Stimulated activated CD4-positive, alpha-beta T cell treated with anti-CD3 and anti-CD28 coated beads, TNF-alpha, amount 100 ng/mL, for 48 hours (primary cell): Measurements from ENCODE around the gene ERG.

Experiments
- DNase-seq, 3 donors: peaks; one replicate each; pipeline ENCODE4 v3.0.0-alpha.2; 2020; ENCODE audit warnings: low read depth in 3 of 3

Gene ERG, protein sequence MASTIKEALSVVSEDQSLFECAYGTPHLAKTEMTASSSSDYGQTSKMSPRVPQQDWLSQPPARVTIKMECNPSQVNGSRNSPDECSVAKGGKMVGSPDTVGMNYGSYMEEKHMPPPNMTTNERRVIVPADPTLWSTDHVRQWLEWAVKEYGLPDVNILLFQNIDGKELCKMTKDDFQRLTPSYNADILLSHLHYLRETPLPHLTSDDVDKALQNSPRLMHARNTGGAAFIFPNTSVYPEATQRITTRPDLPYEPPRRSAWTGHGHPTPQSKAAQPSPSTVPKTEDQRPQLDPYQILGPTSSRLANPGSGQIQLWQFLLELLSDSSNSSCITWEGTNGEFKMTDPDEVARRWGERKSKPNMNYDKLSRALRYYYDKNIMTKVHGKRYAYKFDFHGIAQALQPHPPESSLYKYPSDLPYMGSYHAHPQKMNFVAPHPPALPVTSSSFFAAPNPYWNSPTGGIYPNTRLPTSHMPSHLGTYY

DNA sequence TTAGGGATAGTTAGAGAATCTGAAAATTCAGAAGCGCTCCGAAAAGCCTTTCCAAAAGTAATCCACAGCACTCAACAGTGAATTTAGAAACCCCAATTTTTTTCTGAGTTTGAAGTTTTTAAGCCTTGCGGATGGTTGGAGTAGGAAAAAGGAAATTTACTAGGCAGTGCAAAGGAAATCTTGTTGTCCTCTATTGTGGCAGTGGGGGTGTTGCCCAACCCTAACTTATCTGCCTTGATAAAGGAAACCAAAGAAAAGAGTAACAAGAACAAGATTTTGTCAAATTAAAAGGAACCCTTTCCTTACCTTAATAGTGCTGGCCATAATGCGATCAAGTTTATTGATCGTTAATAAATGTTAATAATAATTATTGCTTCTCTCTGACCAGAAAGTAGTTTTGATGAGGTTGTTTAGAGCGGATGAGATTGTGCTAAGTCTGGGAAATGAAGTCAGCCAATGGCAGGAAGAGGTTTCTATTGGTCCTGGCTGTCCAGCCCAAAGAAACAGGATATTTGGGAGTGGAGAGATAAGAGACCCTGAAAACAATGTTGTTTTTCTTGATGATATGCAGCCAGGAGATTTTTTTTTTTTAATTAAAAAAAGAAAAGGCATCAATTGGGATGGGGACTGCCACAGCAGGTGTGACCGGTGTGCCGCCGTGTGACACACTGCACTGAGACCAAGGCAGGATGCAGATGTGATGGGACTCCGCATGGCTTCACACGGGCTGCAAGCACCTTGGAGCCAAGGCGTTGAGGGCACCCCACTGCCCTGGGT lies at the start of gene ERG:
TSS of gene ERG (minus strand) at position 421 of the 777 bp plus-strand sequence. CDS start at position 324, 97 bp downstream.
- no peak for DNase-seq

DNA sequence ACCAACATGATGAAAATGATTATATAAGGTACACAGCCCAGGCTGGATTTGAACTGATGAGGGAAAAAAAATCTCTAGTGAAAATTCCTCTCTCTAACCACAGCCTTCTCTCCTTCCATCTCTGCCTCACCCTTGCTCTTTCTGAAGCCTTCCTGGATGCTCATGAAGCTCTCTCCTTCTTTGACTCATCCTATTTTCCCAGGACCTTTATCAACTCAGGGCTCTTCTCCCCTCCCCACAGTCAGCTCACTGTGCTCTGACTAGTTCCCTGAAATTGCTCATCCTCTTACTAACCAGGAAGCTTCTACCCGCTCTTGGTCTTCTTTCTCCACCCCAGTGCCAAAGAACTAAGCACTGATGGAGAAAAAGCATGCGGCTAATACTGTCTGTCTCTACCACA lies 46.4 kb upstream of the ERG start:
- DNase-seq: no peak

DNA sequence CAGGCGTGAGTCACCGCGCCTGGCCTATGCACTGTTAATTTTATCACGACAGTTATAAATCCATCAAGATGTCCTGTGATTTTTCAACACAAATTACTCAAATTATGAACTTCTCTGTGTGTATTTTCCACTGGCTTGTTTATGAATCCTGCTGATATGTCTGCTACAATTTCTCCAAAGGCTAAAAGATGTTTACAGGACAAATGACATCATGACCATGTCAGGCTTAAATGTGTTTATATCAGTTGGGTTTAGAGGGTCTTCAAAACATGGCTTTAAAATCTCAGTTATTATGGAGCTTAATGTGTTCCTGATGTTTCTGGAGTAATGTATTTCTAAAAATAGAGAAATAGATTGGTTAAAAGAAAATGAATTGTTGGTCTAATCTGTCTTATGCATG lies 44.0 kb upstream of the ERG start:
- DNase-seq: no peak

DNA sequence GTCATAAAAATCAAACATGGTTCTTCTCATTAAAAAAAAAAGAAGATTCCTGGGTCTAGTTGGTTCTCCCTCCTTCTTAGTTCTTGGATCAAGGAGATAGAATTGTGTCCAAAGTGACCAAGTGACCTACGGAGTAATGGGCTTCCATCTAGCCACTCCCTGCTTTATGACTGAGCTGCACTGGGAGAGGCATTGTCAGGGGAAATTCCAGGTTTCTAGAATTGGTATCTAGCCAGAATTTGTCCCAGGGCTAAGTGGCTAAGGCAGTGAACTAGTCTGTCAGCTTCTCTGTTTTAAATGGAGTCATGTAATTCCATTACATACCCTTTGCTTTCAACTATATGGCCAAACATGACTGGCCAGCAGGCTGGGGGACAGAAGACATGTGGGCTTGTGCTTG lies 40.1 kb upstream of the ERG start:
- no peak for DNase-seq

DNA sequence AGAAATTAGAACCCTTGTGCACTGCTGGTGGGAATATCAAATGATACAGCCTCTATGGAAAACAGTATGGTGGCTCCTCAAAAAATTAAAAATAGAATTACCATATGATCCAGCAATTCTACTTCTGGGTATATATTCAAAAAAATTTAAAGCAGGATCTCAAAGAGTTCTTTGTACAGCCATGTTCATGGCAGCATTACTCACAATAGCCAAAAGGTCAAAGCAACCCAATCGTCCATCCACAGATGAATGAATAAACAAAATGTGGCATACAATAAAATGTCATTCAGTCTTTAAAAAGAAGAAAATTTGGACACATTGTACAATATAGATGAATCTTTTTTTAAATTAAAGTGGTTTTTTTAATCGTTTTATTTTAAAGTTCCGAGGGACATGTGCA lies 36.3 kb upstream of the ERG start:
- DNase-seq: no peak

DNA sequence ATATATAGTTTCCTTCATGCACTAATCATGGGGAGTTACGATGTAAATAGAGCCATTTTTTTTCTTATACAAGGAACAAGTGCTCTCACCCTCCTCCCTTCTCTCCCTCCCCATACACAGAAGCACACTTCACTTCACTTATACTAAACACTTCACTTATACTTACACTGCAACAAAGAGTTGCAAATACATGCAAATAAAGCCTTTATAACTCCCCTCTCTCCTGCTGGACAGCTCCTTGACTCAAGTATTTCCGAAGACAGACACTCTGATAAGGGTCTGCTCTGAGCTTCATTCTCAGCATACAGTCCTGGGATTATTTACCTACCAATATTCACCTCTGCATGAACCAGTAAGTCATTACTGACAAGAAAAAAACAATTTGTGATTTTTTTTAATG lies 35.6 kb upstream of the ERG start:
- DNase-seq: no peak

DNA sequence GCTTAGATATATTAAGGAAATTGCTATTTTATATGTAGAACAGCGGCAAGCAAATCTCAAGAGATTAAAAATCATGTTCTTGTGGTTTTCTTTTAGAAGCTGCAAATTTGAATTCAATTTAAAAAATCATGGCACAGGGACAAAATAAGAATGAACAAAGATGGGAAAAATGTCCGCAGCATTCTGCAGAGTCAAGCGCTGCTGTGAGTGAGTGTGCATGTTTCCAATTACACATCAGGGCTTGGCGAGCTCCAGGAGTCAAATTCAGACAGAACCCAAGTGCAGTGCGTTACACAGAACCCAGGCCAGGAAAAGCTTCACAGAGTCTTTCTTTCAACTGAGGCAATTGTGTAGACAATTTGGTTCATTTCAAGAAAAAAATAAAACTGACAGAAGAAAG lies 33.3 kb upstream of the ERG start:
- DNase-seq: no peak

DNA sequence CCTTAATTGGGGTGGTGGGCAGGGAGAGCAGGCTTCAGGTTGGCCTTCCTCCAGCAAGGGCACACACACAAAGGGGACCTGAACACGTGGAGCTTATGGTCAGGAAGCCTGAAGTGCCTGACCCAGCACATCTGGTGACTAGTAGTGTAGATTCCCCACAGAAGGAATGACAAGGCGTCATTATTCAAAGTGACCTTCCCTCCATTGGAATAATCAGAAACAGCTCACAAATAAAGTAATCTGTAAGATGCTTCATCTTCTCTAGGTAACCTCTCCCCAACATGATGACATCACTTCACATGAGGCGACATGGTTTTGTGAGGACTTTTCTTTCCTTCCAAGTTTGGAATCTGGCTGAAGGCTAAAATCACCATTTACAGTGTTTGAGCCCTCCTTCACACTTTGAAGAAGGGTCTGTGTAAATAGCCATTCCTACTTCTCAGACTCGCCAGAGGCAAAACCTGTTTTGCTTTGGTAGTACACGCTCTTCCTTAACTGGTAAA lies 32.8 kb upstream of the ERG start:
- no peak for DNase-seq

DNA sequence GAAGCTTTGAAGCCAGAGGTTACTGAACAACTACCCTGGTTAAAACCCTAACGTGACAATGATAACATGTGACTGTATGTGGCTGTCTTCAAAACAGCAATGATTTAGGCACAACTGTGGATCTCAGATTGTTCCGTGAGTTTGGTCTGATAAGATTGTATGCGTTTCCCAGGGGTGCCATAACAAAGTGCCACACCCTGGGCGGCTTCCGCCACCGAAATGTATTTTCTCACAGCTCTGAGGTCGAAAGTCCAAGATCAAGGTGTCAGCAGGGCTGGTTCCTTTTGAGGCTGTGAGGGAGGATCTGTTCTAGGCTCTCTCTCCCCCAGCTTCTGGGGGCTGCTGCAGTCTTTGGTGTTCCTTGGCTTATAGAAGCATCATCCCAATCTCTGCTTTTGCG lies 29.5 kb upstream of the ERG start:
- no peak for DNase-seq

DNA sequence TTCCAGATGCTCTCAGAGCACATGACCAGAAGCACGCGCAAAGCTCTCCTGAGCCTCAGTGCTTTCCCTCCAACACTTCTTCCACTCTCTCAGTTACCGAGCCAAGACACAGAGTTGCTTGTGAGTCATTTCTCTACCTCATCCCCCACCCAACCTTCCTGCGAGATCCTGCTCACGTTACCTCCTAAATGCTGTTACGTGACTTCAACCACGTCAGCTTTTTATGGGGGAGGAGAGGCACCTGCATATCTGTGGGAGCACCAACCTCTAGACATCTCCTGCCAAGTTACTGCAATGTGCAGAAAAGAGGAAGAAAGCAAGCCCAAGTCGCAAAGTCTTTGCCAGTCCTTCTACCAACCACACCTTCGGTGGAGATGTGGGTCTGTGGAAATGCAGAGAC lies 27.2 kb upstream of the ERG start:
- no peak for DNase-seq

DNA sequence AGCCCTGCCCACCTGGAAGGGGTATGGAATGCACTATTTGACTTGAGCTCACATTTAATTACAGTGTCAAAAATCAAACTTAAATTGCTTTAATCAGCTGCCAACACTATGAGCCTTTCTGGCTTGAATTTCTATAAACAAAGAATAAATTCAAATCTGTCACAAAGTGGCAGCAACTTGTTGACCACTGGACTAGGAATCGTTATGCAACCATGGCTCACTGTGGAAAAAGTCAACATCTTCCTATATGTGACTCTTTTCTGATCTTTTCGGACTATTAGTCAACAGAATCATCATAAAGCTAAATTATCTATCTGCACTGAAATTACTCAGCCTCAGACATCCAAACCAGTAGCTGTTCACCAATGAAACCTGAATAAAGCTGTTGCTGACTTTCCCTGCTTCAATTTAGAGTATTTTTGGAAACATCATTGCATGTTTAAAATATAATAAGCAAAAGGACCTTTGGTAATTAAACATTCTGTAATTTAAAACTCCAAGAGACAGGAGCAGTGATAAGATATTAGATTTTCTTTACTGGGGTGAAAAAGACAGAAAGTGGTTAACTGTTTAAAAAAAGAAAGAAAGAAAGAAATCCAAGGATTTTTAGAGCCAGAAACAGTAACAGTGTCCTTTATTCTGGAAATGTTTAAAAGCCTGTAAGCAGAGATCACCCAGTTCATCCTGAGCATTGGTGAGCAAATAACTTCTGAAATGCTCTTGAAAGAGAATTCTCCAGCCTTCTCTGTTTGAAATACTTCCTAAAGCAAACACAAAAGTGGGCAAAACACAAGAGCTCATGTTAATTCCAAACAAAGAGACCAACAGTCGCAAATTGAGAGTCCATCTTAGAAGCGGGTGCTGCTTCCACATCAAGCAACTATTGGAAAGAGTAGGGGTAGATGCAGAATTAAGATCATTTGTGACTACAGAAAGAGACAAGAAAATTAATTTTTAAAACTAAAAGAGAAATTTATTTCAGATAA lies 26.2 kb upstream of the ERG start:
- no peak for DNase-seq

DNA sequence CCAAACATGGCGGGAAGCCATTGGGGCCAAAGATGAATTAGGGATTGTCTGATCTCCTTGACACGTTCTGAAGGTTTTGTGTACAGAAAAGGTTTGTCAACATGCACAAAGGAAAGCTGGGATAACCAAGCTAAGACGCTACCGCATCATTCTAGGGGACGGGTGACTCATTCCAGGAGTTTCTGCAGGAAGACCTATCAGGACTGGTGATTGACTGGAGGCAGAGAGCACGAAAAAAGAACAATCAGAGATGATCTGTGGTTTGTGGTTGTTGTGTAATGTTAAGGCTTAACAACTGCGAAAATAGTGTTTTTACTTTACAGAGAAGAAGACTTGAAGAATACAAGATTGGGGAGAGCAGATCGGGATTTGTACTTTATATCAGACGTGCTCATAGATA lies 22.2 kb upstream of the ERG start:
- no peak for DNase-seq

DNA sequence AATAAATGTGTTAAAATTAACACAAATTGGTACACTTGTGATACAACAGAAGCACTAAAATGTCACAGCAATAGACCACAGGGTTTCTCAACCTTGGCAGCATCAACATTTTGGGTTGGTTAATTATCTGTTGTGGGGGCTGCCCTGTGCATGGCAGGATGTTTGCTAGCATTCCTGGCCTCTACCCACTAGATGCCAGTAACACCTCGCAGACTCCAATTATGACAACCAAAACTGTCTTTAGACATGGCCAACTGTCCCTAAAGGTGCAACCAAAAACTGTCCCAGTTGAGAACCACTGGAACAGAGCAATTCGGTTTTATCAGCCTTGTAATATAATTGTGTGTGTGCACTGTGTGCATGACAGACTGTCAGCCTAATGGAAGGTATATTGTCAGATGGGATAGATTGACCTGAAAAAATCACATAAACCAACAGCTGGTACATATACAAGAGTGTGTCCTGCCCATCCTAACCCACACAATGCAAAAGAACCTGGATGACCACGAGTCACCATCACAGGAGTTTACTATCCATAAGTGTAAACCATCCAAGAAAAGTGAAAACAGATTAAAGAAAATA lies 13.5 kb upstream of the ERG start:
- no peak for DNase-seq

DNA sequence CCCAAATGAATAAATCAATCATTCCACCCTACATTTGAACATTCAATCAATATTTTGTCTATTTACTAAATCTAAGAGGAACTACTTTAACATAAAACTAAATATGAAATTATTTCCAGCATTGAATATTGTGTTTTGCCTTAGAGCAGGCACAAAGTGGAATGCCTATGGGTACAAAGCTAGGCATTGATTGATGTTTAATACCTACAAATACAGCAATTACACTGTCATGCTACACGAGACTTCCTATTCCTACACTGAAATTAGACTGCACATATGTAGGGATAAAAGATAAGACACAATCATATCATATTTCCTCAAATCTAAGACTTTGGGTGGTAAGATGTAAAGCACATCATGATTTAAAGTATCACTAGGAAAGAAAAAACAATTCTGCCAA lies 12.9 kb upstream of the ERG start:
- DNase-seq: no peak

DNA sequence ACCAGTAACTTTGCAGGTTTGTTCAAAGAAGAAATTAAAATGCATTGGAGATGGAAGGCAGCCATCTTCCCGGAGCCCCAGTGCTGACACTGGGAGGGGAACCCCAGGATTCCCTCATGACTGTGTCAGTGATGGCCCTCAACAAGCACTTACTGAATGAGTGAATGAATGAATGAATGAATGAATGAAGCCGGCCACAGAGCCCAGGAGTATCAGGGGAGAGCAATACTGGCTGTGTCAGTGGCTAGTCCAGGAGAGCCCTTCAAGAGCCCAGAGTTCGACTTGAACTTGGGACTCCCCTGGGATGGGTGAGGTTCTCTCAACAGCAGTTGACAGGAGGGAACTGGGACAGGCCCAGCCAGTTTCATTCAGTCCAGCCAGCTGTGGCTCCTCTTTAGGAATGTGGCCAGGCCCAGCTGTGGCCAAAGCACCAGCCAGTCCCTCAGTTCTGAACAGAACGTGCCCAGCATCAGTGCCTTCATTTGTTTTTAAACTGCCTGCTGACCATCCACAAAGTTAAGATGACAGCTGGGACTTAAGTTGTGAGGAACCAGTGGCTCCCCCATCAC lies 9.2 kb upstream of the ERG start:
- no peak for DNase-seq

DNA sequence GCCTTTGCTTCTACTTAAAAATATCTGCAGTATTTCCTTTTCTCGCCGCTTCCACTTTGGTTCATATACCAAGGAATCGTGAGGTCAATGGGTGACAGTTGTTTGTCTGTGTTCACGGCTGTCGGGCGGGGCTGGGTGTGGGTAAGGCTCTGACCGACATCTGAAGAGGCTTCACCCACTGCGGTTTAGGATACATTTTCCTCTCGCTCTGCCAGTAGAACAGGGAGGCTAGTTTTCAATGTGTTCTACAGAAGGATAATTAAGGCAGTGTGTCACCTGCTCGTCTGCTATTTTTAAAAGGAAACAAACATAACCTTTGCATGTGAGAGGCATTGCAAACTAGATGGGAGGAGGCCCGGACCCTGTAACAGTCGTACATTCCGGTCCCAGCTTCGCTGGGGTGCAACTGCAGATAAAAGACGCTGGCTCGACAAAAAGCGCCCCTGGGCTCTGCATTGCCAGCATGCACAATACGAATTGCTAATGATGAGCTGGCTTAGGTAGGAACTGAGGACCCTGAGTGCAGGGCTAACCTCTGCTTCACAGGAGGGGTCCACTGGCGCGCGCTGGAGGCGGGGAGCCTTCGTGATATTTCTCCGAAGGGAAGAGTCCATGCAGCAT lies 8.5 kb upstream of the ERG start:
- DNase-seq: no peak

DNA sequence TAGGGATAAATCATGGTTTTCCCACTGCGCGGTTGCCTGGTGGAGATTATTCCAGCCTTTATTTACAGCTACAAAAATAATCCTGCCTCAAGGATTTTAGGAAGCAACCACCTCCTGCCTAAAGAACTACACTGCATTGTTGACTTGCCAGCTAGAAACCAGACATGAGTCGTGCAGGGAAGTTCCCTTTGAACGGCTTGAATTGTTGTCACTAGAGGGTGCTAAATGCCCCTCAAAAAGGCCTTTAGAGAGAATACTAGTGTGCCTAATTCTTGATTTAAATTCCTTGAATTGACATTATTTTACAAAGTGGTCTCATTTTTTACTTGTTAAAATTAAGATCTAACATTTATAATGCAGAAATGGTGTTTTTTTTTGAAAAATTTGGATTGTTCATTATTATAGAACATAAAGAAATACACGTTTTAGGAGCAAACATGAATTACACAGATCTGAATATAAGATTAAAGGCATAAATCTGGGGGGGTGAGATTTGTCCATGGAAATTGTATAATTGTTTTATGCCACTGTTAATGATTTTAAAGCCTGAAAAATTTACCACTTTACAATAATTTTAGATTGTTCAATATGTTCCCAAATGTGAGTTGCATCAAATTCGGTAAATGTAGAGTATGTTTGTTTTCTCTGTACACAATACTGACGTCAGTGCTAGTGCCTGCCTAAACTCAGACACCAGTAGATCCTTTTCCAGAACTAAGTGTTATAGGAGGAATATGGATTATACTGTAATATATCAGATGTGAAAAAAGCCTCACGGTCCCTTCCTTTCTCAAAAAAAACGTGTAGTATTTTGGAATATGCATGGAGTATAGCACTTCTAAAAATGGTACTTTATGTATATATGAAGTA lies 7.6 kb upstream of the ERG start:
- peak in 1 of 3 donors; percentile 6 for DNase-seq

DNA sequence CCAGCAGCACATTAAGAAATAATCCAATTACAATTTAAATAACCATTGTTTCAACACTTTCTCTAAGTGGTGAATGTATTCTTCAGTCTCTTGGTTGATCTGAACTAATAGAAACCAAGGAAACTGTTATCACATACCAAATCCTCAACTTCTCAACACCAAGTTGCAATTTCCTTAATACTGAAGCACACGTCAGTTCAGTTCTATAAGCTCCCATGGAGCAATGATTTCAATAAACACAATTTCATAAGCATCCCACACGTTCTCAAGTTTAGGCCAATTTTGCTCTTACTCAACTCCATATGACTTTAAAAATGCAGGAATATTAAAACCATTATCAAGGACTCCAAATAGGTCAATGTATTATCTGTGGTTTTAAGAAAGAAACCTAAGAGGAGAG lies 5.8 kb upstream of the ERG start:
- no peak for DNase-seq

DNA sequence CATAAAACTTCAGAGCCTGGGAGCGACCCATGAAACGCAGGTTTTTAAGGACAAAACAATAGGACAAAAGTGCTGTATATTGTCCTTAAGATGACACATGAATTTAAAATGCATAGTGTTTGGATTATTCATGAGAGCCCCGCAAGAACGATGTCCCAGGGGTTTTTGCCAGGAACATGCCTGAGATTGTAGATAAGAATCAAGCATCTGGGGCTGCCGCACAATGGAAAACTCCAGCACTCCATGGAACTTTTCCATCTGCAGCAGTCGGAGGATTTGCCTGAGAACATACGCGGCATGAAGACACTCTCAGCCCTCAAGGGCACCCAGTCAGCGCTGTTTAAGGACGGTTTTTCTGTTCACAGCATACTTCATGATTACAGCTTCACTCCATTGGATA lies 5.3 kb upstream of the ERG start:
- DNase-seq: no peak

DNA sequence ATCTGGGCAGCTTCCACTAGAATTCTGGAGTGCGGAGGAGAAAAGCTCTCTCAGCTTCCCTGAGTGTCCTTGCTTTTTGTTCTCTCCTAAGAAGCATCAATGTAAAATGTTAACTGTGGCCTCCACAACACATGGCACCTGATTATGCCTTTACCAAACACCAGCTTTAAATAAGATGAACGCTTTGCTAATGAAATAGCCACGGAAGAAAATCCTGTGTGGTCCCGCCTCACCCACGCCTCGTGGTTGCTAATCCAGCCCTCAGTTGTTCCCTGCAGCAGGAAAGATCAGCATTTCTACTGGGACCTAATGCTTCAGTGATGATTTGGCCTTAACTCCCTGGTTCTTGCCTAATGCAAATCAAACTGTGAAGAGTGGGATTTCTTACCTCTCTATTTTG lies 1.8 kb upstream of the ERG start:
- no peak for DNase-seq
